Choroid plexus epithelial cell (primary cell): ENCODE data around the gene HTT.
A peak's percentile ranks its signal among the peaks of the same experiment; 100 is the strongest.

Experiments used
- DNase-seq: peaks from one replicate; pipeline ENCODE4 v3.0.0-alpha.2; 2010; ENCODE audit warnings: low read depth
- H3K4me3 ChIP-seq: 2 replicates; pipeline ENCODE4 v1.5.1; 2011; ENCODE audit warnings: low read depth, mild to moderate bottlenecking, control low read depth, low read length, moderate library complexity
- CTCF ChIP-seq: conservative IDR thresholded peaks from 2 replicates; pipeline ENCODE4 v1.5.1; 2011; ENCODE audit warnings: low read depth, mild to moderate bottlenecking, control low read depth, inconsistent platforms, low read length, moderate library complexity

The HTT gene

GRCh38 chr4:3112609-3113469 is 38.4 kb downstream of the HTT start:
- H3K4me3 ChIP-seq = no peak overlapping the region
- no peak for DNase-seq
- TF ChIP-seq CTCF = no peak

GRCh38 chr4:3114377-3114776 is 39.9 kb downstream of the HTT start:
- DNase-seq = no peak
- TF ChIP-seq CTCF = no peak
- H3K4me3 ChIP-seq = no peak overlapping the region

DNA sequence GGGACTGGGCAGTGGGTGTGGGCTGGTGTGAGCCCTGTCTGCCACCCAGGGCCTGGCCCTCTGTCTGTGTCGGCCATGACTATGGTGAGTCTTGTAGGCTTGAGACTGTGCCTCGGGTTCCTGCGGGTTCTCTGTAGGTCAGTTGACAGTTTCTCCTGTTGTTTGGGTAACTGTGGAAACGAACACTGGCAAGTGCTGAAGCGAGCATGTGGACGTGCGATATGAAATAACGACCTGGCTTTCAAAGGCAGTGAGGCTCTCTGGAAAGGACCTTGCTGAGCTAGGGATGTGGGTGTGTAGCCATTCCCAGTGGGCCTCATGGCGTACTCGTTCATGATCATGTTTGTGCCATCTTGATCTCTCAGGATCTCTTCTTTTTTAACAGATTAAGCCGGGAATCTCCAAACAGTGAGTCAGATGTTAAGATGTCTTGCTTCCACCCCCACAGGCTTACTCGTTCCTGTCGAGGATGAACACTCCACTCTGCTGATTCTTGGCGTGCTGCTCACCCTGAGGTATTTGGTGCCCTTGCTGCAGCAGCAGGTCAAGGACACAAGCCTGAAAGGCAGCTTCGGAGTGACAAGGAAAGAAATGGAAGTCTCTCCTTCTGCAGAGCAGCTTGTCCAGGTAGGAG is 41.3 kb downstream of the HTT start:
- H3K4me3 ChIP-seq = no peak overlapping the region
- DNase-seq = peak; percentile 68
- TF ChIP-seq CTCF = no peak

GRCh38 chr4:3116955-3117354 is 42.5 kb downstream of the HTT start:
- H3K4me3 ChIP-seq = no peak overlapping the region
- no peak for DNase-seq
- TF ChIP-seq CTCF = no peak

GRCh38 chr4:3118312-3118711 is 43.8 kb downstream of the HTT start:
- H3K4me3 ChIP-seq = no peak overlapping the region

DNA sequence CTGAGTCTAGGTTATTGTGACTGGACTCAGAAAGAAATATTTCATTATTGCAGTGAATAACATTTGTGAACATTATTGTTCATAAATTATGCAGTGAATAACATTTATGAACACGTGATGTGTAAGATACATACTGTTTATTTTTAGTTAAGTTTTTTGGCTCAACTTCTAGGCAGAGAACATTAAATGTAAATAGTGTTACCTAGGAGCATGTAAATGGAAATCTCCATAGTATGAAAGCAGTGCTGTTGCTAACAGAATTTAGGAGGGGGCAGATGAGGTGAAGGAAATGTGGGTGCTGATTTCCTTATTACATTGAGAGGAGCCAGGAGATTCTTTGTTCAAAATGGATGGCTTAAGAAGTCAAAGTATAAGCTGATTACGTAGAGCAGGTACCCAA is 45.0 kb downstream of the HTT start:
- no peak overlapping the region for H3K4me3 ChIP-seq
- no peak for TF ChIP-seq CTCF
- DNase-seq = no peak

More at GRCh38 chr4:3118312-3118711, 43.8 kb downstream of the HTT start:
- TF ChIP-seq CTCF = no peak
- DNase-seq = no peak
